ENCODE data around the gene PKP2.

Gene PKP2

DNA sequence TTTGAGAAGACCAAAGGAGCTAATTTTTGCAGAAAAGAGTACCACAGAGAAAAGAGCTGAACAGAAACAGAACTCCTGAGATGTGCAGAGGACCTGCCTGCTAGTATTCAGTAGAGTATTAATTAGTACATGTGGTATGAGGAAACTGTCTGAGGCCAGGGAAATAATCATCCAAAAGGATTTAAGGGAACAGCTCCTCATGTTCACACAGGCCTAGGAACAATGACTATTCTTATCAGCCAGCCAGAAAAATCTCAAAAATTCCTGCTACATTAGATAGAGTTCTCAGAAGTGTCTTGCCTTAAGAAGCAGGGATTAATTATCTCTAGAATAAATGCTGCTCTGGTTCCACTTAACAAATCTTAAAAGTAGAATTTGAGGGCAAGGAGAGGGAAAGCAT is 36.4 kb downstream of the PKP2 start:
- DNase-seq: no peak

DNA sequence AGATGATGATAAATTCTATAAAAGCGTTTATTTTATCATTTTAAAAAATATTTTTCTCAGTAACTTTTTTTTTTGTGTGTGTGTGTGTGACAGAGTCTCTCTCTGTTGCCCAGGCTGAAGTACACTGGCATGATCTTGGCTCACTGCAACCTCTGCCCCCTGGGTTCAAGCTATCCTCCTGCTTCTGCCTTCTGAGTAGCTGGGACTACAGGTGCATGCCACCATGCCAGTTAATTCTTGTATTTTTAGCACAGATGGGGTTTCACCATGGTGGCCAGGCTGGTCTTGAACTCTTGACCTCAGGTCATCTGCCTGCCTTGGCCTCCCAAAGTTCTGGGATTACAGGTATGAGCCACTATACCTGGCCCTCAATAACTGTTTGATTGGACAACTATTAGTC is 37.2 kb downstream of the PKP2 start:
- DNase-seq: no peak

DNA sequence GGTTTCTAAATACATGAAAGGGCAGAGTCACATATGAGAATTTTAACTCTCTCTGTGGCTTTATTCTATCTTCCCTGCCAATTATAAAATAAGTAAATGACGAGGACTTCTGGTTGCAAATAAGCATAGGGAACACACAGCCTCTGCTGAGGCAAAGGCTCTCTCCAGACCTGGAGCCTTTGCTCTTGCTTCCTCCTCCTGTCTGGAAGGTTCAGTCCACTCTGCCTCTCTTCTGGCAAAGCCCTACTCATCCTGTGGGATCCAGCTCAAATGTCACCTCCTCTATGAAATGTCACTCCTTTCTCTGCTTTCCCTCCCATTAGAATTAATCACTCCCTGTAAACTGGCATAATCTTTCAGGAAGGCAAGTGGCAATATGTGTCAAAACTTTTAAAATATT is 41.9 kb downstream of the PKP2 start:
- DNase-seq: no peak

DNA sequence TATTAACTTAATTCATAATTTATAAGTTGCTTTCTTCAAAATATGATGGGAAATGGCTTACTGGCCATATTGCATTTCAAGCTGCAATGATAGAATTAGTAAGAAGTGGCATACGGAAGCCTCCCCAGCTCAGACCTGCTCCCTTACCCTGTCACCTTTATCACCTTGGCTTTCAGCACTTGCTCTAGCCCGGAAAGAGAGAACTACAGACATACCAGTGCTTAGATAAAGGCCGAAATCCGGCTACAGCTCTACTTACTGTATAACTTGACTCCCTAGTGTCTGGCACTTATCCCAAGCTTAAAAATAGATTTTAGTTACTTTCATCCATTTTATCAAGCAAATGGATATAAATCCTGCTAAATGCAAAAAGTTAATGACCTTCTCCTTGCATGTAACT is 42.5 kb downstream of the PKP2 start:
- DNase-seq: no peak

DNA sequence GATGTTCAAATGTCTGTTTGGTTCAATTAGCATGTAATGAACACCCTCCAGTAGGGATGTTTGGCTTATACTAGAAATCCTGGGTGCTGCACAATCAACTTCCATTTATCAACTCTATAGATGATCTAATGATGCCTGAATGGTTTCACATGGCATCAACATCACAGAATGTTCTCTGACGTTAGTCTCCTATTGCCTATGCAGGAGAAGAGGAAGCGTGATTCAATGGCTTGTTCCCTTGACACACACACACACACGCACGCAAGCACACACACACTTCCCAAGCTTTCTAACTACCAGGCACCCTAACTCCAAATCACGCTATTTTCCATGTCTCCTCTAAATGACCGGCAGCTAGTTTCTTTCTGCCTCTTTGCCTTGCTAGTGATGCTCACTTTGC is 49.3 kb downstream of the PKP2 start:
- no peak for DNase-seq

DNA sequence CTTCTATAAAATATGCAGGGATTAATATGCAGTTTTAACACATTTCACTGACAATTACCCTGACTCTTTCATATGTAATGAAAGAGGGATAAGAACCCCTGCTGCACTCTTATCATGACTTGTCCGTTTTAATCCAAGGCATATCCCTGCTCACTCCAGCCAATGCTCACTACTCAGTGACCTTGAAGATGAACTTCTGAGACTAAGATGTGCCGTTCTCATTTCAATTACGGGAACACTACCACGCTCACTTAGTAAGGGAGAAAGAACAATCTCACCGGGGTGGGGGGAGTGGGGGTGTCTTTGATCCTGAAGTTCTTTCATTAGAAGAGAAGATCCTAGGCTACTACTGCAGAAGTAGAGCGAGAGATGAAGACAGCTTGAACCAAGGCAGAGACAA is 50.5 kb downstream of the PKP2 start:
- no peak for DNase-seq

DNA sequence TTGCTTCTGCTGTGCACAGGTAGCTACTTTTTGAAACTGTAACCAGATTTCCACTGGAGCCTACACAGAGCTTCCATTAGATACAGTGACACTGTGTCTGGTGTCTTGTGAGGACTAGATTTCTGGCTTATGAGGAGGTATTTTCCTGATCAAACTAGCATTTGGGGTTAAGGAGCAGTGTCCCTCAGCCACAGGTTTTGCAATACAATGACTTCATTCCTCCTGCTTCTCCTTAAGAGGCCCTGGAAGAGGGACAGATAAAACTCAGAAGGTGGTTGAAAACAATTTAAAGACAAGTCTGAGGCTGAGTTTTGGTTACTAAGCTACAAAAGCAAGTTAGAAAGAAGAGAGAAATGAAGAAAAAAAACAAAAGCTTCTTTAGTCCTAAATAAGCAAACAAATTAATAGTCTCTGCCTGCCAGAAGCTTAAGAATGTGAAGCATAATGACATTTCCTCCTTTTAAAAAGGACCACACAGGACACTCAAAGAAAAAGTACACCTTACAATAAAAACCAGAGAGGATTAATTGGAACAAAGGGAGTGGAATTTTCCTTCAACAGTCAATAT is 53.0 kb downstream of the PKP2 start:
- DNase-seq: no peak

DNA sequence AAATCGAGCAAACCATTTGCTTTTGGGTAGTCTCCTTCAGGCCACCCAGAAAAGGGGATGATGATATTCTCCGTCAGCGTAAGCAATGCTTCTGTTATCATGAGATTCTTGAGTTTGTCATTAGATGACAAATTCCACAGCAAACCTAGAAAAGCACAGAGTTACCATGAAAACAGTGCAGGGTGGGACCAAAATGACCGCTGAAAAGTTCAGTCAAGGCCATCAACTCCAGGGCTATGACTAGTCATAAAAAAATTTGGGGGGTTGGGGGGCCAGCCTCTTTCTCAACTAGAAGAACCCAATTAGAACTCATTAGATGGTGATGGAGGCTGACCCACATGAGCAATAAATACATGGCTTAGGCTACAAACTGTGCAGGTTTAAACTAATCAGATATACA is 55.5 kb downstream of the PKP2 start:
- DNase-seq: no peak

DNA sequence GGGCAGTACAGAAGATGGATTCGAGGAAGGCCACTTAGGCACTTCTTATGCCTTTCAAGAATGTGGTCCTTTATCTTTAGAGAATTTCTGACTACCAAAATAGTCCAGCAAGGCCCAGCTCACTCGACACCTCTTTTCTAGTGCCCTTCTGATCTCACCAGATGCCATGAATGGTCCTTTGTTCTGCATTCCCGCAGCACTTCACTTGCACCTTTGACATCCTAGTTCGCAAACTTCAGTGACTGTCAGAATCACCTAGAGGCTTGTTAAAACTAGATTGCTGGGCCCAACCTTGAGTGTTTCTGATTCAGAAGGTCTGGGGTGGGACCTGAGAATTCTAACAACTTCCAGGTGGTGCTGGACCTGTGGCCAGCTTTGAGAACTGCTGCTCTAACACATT is 56.7 kb downstream of the PKP2 start:
- no peak for DNase-seq

DNA sequence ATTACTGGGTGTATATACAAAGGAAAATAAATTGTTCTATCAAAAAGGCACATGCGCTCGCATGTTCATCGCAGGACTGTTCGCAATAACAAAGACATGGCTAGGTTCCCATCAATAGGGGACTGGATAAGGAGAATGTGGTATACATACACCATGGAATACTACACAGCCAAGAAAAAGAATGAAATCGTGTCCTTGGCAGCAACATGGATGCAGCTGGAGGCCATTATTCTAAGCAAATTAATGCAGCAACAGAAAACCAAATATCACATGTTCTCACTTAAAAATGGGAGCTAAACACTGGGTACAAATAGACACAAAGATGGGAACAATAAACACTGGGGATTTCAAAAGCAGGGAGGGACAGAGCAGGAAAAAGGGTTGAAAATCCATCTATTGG is 58.6 kb downstream of the PKP2 start:
- no peak for DNase-seq

DNA sequence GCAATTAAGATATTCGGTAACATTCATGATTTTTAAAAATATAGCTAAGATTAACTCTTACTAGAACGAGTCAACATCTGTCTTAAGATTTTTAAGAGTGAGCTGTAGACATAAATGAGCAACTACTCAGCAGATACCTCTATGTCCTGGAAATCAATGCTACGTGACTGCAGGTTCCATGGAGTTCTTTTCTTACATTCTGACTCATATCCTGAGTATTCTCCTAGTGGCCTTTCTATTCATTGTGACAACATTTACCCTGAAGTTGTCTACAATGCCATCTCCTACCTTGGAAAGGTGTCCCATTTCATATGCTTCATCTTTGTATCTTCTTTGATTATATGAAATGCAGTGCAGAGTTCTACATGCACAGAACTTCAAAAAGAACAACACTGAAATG is 59.9 kb downstream of the PKP2 start:
- DNase-seq: no peak

DNA sequence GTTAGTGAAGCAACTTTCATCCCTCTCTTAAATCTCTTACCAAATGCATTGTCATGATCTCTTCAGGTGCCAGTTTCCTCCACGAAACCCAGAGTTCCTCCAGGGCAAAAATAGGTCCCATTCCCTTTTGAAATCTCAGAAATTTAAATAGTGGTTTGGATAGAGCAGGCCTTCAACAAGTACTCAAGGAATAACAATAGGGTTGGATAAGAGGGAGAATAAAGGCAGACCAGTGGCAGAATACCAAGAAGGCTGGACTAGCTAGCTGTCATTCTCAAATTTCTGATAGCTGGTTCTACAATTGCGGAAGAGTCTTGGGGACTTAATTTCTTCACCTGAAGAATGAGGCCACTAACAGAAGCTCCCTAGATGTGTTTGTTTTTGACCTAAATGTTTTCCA is 62.5 kb downstream of the PKP2 start:
- DNase-seq: no peak

DNA sequence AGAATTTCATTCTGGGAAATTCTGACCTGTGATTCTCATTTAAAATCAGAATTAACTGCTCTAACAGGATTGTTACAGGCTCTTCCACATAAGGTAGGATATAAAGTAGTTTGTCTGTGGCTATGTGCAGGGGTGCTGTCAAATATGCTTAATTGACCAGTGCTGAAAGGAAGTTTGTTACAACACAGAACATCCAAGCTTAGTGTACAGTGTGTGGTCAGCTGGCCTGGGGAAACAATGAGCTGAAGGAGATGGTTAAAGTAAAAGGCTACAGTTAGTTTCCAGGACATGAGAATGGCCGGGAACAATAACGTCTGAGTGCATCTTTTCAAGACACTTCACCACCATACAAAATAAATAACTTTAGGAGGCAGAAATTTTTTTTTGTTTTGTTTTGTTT is 68.0 kb downstream of the PKP2 start:
- no peak for DNase-seq

DNA sequence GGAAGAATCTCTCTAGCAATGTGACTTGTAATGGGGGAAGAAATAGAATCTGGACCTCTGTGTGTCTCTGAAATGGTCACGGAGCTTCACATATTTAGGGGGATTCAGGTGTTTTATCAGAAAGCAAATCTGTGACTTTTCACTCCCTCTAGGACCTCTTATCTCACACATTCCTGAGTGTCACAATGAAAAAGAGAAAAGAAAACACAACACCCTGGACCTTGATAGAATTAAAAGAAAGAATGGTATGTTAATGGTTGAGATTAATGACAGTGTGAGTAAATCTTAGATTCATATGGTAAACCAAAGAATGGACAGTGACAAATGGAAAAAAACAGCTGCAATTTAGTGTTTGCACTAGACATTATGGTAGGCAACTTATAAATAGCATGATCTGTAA is 68.5 kb downstream of the PKP2 start:
- no peak for DNase-seq

DNA sequence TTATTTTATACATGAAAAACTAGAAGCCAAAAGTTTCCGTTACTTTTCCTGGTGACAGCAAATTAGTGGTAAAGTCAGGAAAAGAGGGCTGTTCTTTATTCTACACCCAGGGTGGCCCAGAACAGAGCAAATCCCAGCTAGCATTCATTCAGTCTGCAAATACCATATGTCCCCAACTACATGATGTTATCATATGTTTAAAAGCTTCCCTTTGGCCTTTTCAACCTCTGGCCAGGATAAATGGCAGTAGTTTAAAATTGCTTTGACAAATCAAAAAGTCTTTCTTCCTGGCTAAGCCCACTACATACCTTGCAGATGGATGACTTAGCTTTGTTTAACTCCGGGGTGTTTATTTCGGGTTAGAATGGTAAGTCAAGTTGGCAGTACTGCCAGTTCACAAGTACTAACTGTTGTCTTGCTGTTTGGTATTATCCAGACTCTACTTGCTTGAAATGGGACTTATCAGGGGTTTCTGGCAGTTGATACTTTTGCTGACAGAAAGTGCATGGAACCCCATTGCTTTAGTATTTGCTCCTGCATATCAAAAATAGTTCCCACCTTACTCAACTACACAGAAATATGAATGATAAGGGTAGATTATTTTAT is 69.7 kb downstream of the PKP2 start:
- no peak for DNase-seq

DNA sequence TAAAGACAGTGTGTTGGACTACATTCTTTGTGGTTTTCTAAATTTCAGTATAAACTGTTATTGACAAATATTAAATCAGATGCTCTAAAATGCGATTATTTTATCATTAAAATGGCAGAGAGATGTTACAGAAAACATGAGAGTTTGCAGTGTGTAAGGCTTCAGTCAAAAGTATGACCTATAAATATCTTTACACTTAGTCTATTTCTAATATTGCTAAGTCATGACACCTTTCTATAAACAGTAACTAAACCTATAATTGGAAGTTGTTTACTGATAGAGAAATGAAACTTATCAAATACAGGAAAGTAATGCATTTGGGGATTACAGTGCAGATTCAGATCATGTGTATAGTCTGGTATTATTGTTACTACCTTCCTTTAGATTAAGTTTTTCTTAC is 72.0 kb downstream of the PKP2 start:
- DNase-seq: no peak

DNA sequence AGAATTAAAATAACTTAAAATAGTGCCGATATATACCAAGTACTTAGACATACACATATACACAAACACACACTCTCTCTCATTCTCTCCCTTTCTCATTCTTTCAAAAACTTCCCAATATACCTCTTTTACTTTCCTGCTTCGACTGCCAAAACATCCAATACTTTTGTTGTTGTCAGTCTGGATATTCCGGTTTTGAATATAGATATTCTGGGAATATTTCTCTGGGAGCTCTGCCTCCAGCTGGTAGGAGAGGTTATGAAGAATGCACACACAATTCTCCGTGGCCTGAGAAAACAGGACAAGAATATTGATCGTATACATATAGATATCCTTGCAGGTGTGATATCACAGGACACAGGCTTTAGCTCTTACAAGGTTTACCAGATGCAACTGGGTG is 74.2 kb downstream of the PKP2 start:
- no peak for DNase-seq

DNA sequence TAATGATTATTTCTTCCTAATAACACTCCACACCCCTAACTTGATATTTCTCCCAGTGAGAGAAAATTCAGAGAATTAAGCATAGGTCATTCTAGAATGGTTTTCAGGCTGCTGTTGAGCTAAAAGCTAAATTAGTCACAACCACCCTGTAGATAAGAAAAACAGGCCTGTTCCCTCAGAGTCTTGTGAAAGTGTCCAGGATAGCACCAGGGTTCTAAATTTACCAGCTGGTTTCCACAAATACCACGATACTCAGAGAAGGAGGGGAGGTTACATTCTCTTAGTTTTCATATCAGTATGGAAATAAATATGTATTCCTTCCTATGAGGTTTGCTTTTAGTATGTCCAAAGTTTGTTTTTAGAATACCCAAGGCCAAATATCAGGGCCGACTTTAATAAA is 74.9 kb downstream of the PKP2 start:
- no peak for DNase-seq

DNA sequence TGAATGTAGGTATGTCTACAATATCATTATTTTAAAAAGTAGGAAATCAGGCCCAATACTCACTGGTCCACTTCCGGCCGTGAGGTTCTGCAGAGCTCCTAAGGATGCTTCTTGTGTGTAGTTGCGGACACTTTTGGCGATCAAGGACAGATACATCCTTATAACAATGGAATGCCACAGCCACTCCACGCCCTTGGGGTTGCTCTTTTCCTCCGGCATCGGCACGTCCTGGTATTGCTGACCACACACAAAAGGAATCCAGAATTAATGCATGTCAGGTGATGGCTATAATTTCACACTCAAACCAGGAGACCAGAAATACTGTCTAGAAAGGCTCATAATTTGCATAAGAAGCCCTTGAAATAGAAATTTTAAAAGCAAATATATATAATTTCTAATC is 75.3 kb downstream of the PKP2 start:
- no peak for DNase-seq

DNA sequence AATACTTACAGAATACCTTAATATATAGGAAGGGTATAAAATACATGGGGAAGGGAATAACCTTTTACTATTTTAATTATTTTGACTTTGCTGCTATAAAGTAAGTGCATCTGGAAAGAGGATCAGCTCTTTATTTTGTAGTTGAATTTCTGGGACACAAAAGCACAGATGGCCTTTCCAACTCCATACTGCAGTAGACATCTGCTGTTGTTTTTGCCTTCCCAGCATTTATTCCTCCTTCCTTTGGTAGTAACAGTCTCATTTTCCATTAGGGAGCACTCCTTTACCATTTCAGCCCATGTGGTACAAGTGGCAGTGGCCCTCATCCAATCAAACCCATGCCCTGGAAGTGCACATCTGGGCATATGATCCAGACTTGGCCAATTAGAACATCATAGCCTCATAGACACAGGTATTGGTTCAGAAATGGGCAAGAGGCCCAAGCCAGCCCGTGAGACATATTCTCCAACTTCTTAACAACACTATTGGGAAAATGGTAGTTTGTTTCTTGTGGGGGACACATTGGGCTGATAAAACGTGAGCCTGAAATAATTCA is 76.1 kb downstream of the PKP2 start:
- DNase-seq: no peak

DNA sequence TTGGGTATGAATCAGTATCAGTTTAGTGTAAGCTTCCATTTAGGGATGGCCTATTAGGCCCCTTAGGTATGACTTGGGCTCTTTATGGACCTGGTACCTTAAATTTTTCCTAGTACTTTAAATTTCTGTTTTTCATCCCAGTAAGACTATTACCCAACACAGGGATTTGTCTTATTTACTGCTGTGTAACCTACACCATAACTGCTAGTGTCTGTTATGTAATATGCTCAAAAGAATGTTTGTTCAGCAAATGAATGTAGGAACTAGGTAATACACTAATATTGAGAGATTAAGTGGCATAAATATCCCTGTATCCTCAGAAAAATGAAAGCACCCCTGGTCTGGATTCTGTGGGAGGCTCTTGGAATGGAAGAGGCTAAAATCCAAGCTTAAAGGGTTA is 77.2 kb downstream of the PKP2 start:
- DNase-seq: no peak

DNA sequence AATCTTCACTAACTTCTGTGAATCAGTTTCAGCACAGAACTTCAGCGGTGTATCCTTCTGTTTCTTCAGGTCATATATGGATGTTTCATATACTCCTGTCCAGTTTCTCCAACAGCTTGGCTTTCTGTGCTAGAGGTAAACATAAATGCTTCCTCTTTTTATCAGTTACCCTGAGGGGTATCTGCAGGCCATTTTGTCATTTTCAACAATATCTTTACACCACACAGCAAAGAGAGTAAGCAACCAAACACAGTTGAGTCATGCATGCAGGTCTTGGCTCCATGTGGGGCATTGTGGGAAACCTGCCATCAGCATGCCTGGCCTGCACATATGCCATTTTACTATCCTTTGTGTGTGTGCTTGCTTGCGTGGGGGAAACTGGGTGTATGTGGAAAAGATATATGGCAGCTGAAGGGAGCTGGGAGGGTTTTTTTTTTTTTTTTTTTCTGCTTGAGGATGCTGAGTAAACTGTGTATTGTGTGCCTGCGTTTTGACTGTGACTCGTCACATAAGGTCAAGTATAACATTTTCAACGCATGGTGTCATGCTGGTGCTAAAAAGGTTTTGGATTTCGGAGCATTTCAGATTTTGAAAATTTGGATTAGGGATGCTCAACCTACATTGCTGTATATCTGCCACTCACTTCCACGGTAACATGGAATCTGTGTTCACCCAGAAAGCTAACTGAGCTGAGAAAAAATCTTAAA is 84.7 kb downstream of the PKP2 start:
- no peak for DNase-seq

DNA sequence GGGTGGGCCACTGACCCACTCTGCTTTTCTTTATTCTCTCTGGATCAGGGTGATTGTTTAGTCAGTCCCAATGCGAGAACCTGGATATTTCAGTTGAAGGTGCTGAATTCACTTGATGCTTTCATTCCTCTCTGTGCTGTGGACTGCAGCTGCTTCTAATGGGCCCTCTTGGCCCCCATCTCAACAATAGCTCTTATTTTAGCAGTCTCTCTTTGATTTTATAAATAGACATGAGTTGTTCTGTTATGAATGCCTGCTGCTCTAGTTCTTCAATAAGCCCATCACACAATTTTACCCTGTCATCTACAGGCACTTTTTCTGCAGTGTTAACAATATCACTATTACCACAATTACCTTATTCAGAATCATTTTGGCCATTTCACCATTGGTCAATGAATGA is 86.7 kb downstream of the PKP2 start:
- DNase-seq: no peak

DNA sequence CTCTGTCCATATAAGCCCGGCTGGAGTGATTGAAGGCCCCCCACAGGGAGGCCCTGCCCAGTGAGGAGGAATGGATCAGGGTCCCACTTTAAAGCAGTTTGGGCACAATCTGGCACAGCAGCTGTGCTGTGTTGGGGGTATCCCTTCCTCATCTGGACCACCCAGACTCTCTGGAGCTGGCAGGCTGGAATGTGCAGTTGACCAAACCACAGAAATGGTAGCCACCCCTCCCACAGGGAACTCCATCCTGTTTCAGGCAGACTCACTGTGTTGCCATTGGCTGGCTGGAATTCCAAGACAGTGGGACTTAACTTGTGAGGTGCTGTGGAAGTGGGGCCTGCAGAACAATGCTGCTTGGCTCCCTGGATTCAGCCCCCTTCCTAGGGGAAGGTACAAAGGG is 87.4 kb downstream of the PKP2 start:
- DNase-seq: no peak

DNA sequence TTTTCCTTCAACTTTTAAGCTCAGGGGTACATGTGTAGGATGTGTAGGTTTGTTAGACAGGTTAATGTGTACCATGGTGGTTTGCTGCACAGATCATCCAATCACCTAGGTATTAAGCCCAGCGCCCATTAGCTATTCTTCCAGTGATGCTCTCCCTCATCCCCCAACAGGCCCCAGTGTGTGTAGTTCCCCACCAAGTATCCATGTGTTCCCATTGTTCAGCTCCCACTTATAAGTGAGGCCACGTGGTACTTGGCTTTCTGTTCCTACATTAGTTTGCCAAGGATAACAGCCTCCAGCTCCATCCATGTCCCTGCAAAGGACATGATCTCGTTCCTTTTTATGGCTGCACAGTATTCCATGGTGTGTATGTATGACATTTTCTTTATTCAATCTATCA is 92.3 kb downstream of the PKP2 start:
- DNase-seq: no peak

Measured in NCI-H2081 treated with DMSO at 0.1 percent for 48 hours (cell line).